Gastrocnemius medialis (tissue), 4 donors: ENCODE results near the gene SMARCA2.

Source experiments
- POLR2A ChIP-seq, 2 donors: fragments of 450-650 bp; IDR thresholded peaks; one replicate each; pipeline ENCODE4 v1.6.1; 2017; ENCODE audit warnings: antibody characterized with exemption in 2 of 2, mild to moderate bottlenecking in 2 of 2, moderate library complexity in 2 of 2
- TF ChIP-seq, protein P1 (sequence below), 5 experiments: fragments of 450-650 bp in 3 of 5; fragments of 200-600 bp in 2 of 5; sonication (generic) in 2 of 5; IDR thresholded peaks in 4 of 5; conservative IDR thresholded peaks in 1 of 5; 1 replicate in 4 of 5; 2 replicates in 1 of 5; pipeline ENCODE4 v1.5.1; 2016 to 2019; ENCODE audit warnings: antibody characterized with exemption in 5 of 5, mild to moderate bottlenecking in 3 of 5, moderate library complexity in 3 of 5

DNA sequence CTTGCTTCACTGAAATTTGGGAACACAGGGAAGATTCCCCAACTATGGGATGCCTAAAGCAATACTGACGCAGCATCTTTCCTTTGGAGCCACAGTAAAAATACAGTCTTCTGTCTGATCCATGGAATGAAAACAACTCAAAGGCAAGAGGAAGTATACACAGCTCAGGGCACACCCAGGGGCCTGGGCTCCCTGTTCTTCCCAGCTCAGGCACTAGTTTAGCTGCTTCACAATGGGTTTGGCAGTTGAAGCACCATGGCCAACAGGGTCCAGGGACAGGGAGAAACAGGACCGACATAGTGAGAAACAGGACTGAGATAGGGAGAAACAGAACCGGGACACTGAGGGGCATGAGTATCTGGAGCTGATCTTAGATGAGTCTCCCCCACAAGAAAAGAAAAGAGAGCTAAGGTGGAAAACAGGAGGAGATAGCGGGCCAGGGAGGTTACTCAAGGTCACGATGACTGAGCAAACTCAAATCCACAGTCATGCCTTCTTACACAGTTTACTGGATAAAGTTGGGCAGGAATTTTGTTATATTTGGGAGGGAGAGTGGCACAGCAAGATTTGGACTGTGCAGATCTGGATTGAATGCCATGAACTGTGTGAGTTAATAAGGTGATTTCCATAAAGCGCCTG lies 198.8 kb downstream of the SMARCA2 start:
- TF ChIP-seq, protein P1, sequence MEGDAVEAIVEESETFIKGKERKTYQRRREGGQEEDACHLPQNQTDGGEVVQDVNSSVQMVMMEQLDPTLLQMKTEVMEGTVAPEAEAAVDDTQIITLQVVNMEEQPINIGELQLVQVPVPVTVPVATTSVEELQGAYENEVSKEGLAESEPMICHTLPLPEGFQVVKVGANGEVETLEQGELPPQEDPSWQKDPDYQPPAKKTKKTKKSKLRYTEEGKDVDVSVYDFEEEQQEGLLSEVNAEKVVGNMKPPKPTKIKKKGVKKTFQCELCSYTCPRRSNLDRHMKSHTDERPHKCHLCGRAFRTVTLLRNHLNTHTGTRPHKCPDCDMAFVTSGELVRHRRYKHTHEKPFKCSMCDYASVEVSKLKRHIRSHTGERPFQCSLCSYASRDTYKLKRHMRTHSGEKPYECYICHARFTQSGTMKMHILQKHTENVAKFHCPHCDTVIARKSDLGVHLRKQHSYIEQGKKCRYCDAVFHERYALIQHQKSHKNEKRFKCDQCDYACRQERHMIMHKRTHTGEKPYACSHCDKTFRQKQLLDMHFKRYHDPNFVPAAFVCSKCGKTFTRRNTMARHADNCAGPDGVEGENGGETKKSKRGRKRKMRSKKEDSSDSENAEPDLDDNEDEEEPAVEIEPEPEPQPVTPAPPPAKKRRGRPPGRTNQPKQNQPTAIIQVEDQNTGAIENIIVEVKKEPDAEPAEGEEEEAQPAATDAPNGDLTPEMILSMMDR (IDR thresholded peaks at IDR 0.05 in 4 of 5, conservative IDR thresholded peaks at IDR 0.05 in 1 of 5), result no peak
- TF ChIP-seq POLR2A (IDR thresholded peaks at IDR 0.05), result no peak
